ENCODE results near the gene LCE7A. TPM values are rescaled to one million over a fixed set of nuclear protein-coding genes. Genes with fewer than 3 reads are reported as not detected.

The LCE7A gene
- total RNA-seq, 1 experiment from 2014 or later = not detected

GRCh38 chr1:152860129-152860528 lies 333 bp downstream of the LCE7A start:
- no peak for TF ChIP-seq CTCF (conservative IDR thresholded peaks at IDR 0.05)
- Histone ChIP-seq H2AFZ (ENCODE audit: low read length) (no peak overlapping the region), H2BK120ac (ENCODE audit: low read depth, low read length, poor library complexity, severe bottlenecking) (no peak overlapping the region), H2AK5ac (ENCODE audit: insufficient read length, low read length) (no peak overlapping the region), H2BK15ac (ENCODE audit: low read depth, low read length) (no peak overlapping the region), H3K23ac (ENCODE audit: insufficient read length, low read depth, low read length) (no peak overlapping the region), H2BK12ac (ENCODE audit: insufficient read length, low read depth, low read length) (no peak overlapping the region), H3K27ac (ENCODE audit: insufficient read length, low read depth, low read length) (no peak overlapping the region), H4K20me1 (ENCODE audit: control insufficient read depth, insufficient read depth, insufficient read length) (no peaks in the 10 kb centered on the region), H3K4me2 (ENCODE audit: insufficient read depth, insufficient read length, low read length) (no peak overlapping the region), H3K9ac (ENCODE audit: extremely low read depth, insufficient read length, low read length) (no peak overlapping the region), H3K18ac (ENCODE audit: insufficient read length, low read depth, low read length) (no peak overlapping the region), H3K23me2 (ENCODE audit: insufficient read length, low read depth, low read length, poor library complexity, severe bottlenecking) (no peaks in the 10 kb centered on the region), H3K27me3 (ENCODE audit: insufficient read depth, low read length) (no peaks in the 10 kb centered on the region), H3K9me3 (ENCODE audit: control insufficient read depth, low read depth, low read length) (peaks cover 82% of the 10 kb centered on the region), H3K4ac (ENCODE audit: low read depth, low read length) (no peak overlapping the region), H3T11ph (ENCODE audit: low read length) (no peak overlapping the region), H4K5ac (ENCODE audit: insufficient read length, low read depth, low read length) (no peak overlapping the region), H3K56ac (ENCODE audit: insufficient read length, low read depth, low read length) (no peak overlapping the region), H3K4me1 (ENCODE audit: insufficient read depth, low read length) (no peaks in the 10 kb centered on the region), H3K14ac (ENCODE audit: insufficient read depth, low read length) (no peak overlapping the region), H2BK20ac (ENCODE audit: low read depth, low read length, poor library complexity, severe bottlenecking) (no peak overlapping the region), H4K91ac (ENCODE audit: insufficient read length, low read depth, low read length) (no peak overlapping the region), H3K79me1 (ENCODE audit: insufficient read depth, low read depth, low read length, poor library complexity, severe bottlenecking) (no peaks in the 10 kb centered on the region), H4K8ac (replicated peaks; ENCODE audit: insufficient read length, low read depth, low read length) (no peak overlapping the region), H2BK5ac (ENCODE audit: insufficient read length, low read length) (no peak overlapping the region), H3K79me2 (ENCODE audit: insufficient read depth, low read length) (no peaks in the 10 kb centered on the region)
- Mint-ChIP-seq H3K4me3 (no peak overlapping the region), H3K27ac (no peak overlapping the region), H3K27me3 (ENCODE audit: low read depth) (no peaks in the 10 kb centered on the region), H3K9me3 (peaks cover 80 to 82% of the 10 kb centered on the region in 2 experiments), H3K4me1 (no peaks in the 10 kb centered on the region), H3K36me3 (ENCODE audit: insufficient read depth in 1 of 3, low read depth in 3 of 3) (peaks cover 2 to 18% (median 12%) of the 10 kb centered on the region in 3 experiments; a peak in 6 of 7 replicates)
- no peak for DNase-seq
- WGBS (ENCODE audit: extremely low coverage, insufficient read length, low lambda C conversion rate) = 100% methylated on average over 1 of the region's 3 CpGs

All from H9 (cell line).